Measurements from ENCODE around the gene POR.
"Not testable (repeated sequence)": the region's sequence is repeated elsewhere in the genome, so short reads cannot be mapped to it uniquely, and the experiment has no call there.

DNA sequence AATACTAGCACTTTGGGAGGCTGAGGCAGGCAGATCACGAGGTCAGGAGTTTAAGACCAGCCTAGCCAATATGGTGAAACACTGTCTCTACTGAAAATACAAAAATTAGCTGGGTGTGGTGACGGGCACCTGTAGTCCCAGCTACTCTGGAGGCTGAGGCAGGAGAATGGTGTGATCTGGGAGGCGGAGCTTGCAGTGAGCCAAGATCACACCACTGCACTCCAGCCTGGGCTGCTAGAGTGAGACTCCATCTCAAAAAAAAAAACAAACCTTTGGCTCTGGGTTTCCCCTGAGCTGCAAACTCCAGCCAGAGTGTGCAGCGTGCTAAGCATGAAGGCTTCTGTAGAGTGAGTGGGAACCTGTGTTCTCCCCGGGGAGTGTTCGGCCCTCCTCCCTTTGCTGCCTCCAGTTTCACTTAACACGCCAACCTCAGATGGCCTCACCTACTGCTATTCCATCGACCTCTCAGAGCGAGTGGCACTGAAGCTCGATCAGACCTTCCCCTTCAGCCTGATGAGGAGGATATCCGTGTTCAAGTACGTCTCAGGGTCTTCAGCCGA is 31.6 kb upstream of the POR start:
- TF ChIP-seq, protein P1, sequence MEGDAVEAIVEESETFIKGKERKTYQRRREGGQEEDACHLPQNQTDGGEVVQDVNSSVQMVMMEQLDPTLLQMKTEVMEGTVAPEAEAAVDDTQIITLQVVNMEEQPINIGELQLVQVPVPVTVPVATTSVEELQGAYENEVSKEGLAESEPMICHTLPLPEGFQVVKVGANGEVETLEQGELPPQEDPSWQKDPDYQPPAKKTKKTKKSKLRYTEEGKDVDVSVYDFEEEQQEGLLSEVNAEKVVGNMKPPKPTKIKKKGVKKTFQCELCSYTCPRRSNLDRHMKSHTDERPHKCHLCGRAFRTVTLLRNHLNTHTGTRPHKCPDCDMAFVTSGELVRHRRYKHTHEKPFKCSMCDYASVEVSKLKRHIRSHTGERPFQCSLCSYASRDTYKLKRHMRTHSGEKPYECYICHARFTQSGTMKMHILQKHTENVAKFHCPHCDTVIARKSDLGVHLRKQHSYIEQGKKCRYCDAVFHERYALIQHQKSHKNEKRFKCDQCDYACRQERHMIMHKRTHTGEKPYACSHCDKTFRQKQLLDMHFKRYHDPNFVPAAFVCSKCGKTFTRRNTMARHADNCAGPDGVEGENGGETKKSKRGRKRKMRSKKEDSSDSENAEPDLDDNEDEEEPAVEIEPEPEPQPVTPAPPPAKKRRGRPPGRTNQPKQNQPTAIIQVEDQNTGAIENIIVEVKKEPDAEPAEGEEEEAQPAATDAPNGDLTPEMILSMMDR (IDR thresholded peaks at IDR 0.05): not testable (repeated sequence)
- TF ChIP-seq POLR2A, EP300 (IDR thresholded peaks at IDR 0.05): not testable (repeated sequence)
